ENCODE measurements around the gene SLC35E4.
A peak's percentile ranks its signal among the peaks of the same experiment; 100 is the strongest.

Gene SLC35E4

DNA sequence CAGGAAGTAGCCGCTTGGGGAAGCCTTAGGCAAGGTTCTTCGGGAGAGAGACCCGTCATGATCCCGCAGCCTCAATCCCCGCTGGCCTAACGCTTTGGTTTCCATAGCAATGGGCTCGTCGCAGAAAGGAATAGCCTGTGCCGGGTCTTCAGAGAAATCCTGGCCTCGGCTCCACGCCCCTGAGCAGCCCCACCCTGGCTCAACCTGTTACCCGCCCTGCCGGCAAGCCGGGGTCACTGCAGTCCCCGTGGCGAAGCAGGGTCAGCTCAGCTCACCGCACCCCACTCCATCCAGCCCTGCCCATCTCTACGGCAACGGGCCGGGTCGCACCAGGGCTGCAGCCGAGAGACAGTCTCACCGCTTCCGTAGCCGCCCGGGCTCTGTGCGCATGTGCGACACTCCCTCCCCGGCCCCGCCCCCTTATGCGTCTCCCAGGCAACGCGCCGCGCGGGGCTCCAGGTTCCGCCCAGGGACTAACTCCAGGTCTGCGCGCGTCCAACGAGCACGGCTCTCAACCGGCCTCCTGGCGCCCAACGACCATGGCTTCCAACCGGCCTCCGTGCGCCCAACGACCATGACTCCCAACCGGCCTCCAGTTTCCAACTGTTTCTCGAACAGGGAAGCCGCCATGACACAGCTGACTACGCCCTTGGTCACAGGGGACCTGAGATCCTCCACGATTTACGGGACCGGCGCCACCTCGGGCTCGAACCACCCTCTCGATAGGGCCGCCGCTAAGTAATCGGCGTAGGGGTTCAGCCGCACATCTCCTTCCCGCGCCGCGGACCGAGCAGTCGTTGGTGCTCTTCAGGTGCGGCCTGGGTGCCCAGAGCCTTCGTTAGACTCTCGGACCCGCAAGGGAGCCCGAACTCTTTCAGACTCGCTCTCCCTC lies 32.2 kb downstream of the SLC35E4 start, which contains the start of gene DUSP18:
Gene DUSP18, minus strand, starts transcription at position 382 of the 892 bp plus-strand sequence. CDS start 3,872 bp downstream, outside the sequence.
- DNase-seq: peak; percentile 86
- in situ Hi-C loops (cut with HindIII; ENCODE audit: low pct_ligation_motif_present, low sequenced_read_pairs): no loop called here
- H3K4me3 ChIP-seq (ENCODE audit: low read depth, low read length): peak within 1 kb of the TSS; percentile 83
- TF ChIP-seq, protein P1, sequence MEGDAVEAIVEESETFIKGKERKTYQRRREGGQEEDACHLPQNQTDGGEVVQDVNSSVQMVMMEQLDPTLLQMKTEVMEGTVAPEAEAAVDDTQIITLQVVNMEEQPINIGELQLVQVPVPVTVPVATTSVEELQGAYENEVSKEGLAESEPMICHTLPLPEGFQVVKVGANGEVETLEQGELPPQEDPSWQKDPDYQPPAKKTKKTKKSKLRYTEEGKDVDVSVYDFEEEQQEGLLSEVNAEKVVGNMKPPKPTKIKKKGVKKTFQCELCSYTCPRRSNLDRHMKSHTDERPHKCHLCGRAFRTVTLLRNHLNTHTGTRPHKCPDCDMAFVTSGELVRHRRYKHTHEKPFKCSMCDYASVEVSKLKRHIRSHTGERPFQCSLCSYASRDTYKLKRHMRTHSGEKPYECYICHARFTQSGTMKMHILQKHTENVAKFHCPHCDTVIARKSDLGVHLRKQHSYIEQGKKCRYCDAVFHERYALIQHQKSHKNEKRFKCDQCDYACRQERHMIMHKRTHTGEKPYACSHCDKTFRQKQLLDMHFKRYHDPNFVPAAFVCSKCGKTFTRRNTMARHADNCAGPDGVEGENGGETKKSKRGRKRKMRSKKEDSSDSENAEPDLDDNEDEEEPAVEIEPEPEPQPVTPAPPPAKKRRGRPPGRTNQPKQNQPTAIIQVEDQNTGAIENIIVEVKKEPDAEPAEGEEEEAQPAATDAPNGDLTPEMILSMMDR (IDR thresholded peaks at IDR 0.05; ENCODE audit: low read depth, low read length, missing control alignments): peak; percentile 54
- peak within 1 kb of the TSS; percentile 6 for H3K27ac ChIP-seq
- H3K36me3 ChIP-seq (replicated peaks): peaks cover 7% of the 10 kb centered on the region
- no peaks in the 10 kb centered on the region for H3K27me3 ChIP-seq (replicated peaks)

DNA sequence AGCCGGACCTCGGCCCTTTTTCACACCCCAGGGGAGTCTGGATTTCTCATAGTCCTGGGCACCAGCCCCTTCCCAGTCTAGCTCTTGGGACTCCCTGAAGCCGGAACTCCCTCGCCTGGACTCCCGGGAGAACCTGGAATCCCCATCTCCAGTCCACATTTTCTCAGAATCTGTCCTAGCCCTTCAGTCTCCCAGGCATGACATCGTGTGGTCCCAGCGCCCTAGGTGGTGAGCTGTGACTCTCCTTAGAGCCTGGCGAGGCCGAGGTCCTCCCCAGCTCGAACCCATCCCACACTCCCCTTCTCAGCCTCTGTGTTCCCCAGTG lies 32.8 kb downstream of the SLC35E4 start:
- in situ Hi-C loops (cut with HindIII; ENCODE audit: low pct_ligation_motif_present, low sequenced_read_pairs): no loop called here
- H3K36me3 ChIP-seq (replicated peaks): peaks cover 3% of the 10 kb centered on the region
- DNase-seq: no peak
- peak overlapping the region; percentile 83 for H3K4me3 ChIP-seq (ENCODE audit: low read depth, low read length)
- TF ChIP-seq, protein P1 (IDR thresholded peaks at IDR 0.05; ENCODE audit: low read depth, low read length, missing control alignments): no peak
- no peaks in the 10 kb centered on the region for H3K27me3 ChIP-seq (replicated peaks)
- H3K27ac ChIP-seq: no peak overlapping the region

- no peak overlapping the region for H3K27ac ChIP-seq
- H3K27me3 ChIP-seq (replicated peaks): no peaks in the 10 kb centered on the region
- no peak overlapping the region for H3K4me3 ChIP-seq (ENCODE audit: low read depth, low read length)
- H3K36me3 ChIP-seq (replicated peaks): no peaks in the 10 kb centered on the region
- DNase-seq: no peak
- in situ Hi-C loops (cut with HindIII; ENCODE audit: low pct_ligation_motif_present, low sequenced_read_pairs): no loop called here
- TF ChIP-seq, protein P1 (IDR thresholded peaks at IDR 0.05; ENCODE audit: low read depth, low read length, missing control alignments): no peak
Measured at GRCh38 chr22:30671071-30671470, 35.5 kb downstream of the SLC35E4 start.

DNA sequence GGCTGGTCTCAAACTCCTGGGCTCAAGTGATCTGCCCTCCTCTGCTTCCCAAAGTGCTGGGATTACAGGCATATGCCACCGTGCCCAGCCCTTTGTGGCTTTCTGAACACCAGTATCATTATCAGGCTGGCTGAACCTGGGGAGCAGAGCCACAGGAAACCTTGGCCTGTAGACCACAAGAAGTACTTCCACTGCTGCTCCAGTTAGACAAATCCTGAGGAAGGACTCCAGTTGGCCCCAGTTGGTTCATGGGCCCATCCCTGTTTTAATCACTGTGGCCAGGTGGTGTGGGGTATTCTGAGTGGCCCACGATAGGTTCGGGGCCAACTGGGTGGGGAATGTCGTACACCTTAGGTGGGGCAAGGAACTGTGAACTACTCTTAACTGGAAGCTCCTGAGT lies 37.6 kb downstream of the SLC35E4 start:
- in situ Hi-C loops (cut with HindIII; ENCODE audit: low pct_ligation_motif_present, low sequenced_read_pairs): no loop called here
- H3K27ac ChIP-seq: no peak overlapping the region
- no peak for DNase-seq
- H3K27me3 ChIP-seq (replicated peaks): no peaks in the 10 kb centered on the region
- no peak overlapping the region for H3K4me3 ChIP-seq (ENCODE audit: low read depth, low read length)
- TF ChIP-seq, protein P1 (IDR thresholded peaks at IDR 0.05; ENCODE audit: low read depth, low read length, missing control alignments): no peak
- no peaks in the 10 kb centered on the region for H3K36me3 ChIP-seq (replicated peaks)

DNA sequence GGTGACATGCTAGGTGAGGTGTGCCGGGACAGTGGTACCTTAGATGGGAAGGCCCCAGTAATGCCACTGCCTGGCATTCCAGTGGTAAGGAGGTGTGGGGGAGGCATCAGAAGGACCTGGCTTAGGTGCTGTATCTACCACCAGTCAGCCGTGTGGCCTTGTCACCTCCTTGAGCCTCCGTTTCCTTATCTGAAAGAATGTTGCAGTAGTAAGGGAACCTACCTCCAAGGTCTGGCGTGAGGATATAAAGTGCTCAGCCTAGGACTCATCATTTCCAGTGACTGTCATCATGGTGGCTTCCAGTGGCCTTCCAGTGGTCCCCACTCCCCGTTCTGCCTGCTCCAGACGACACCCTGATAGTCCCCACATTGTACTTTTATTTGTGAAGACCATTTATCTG lies 38.9 kb downstream of the SLC35E4 start:
- in situ Hi-C loops (cut with HindIII; ENCODE audit: low pct_ligation_motif_present, low sequenced_read_pairs): no loop called here
- no peak for DNase-seq
- Histone ChIP-seq H3K27me3 (replicated peaks) (no peaks in the 10 kb centered on the region), H3K27ac (no peak overlapping the region), H3K36me3 (replicated peaks) (no peaks in the 10 kb centered on the region), H3K4me3 (ENCODE audit: low read depth, low read length) (no peak overlapping the region)
- TF ChIP-seq, protein P1 (IDR thresholded peaks at IDR 0.05; ENCODE audit: low read depth, low read length, missing control alignments): no peak
